Mesenchymal stem cell (in vitro differentiated cells and primary cell): ENCODE measurements around the gene ERGIC1.

ENCODE experiments used
- DNase-seq: peaks from one replicate; pipeline ENCODE4 v3.0.0-alpha.2; 2013
- H2AFZ ChIP-seq: one replicate; pipeline ENCODE4 v1.6.1; 2013; ENCODE audit warnings: low read depth, mild to moderate bottlenecking, control low read depth, inconsistent platforms, low read length, moderate library complexity
- H2AK5ac ChIP-seq: 2 replicates; pipeline ENCODE4 v1.6.1; 2013; ENCODE audit warnings: low read length, moderate library complexity, mild to moderate bottlenecking, inconsistent platforms; ENCODE audit not compliant: severe bottlenecking
- H2BK120ac ChIP-seq: one replicate; pipeline ENCODE4 v1.6.1; 2013; ENCODE audit warnings: low read depth, mild to moderate bottlenecking, inconsistent platforms, low read length, moderate library complexity
- H2BK12ac ChIP-seq, 2 experiments: one replicate each; pipeline ENCODE4 v1.6.1; 2013; ENCODE audit warnings: inconsistent platforms in 2 of 2, low read length in 2 of 2, mild to moderate bottlenecking in 2 of 2, moderate library complexity in 2 of 2, control low read depth in 1 of 2
- H2BK15ac ChIP-seq: one replicate; pipeline ENCODE4 v1.6.1; 2013; ENCODE audit warnings: mild to moderate bottlenecking, low read depth, inconsistent platforms; ENCODE audit not compliant: poor library complexity, severe bottlenecking
- H2BK5ac ChIP-seq: 2 replicates; pipeline ENCODE4 v1.6.1; 2013; ENCODE audit warnings: low read depth, mild to moderate bottlenecking, low read length, control low read depth, inconsistent platforms; ENCODE audit not compliant: poor library complexity, severe bottlenecking
- H3K14ac ChIP-seq, 2 experiments: one replicate each; pipeline ENCODE4 v1.6.1; 2013; ENCODE audit warnings: inconsistent platforms in 2 of 2, low read length in 2 of 2, control low read depth in 1 of 2, mild to moderate bottlenecking in 1 of 2, moderate library complexity in 1 of 2
- H3K18ac ChIP-seq, 2 experiments: one replicate each; pipeline ENCODE4 v1.6.1; 2013; ENCODE audit warnings: inconsistent platforms in 2 of 2, low read length in 2 of 2, control low read depth in 1 of 2, low read depth in 1 of 2, mild to moderate bottlenecking in 1 of 2
- H3K23ac ChIP-seq, 2 experiments: one replicate each; pipeline ENCODE4 v1.6.1; 2013; ENCODE audit warnings: inconsistent platforms in 2 of 2, low read length in 2 of 2, mild to moderate bottlenecking in 2 of 2, moderate library complexity in 2 of 2, control low read depth in 1 of 2
- H3K27ac ChIP-seq: 2 replicates; pipeline ENCODE4 v1.5.1; 2013; ENCODE audit warnings: mild to moderate bottlenecking, moderate library complexity, low read length, control low read depth, inconsistent platforms; ENCODE audit not compliant: poor library complexity, severe bottlenecking
- H3K27me3 ChIP-seq, 2 experiments: 2 replicates each; pipeline versions ENCODE4 v1.6.1 to v1.7.0; 2013; ENCODE audit warnings: low read length in 2 of 2, mild to moderate bottlenecking in 2 of 2, moderate library complexity in 2 of 2, control low read depth in 1 of 2, inconsistent platforms in 1 of 2; ENCODE audit not compliant: control insufficient read depth in 1 of 2, insufficient read depth in 1 of 2
- H3K36me3 ChIP-seq, 2 experiments: 2 replicates each; pipeline versions ENCODE4 v1.6.1 to v1.7.0; 2013; ENCODE audit warnings: low read length in 2 of 2, control low read depth in 1 of 2, inconsistent platforms in 1 of 2, low read depth in 1 of 2, mild to moderate bottlenecking in 1 of 2; ENCODE audit not compliant: insufficient read depth in 2 of 2, control insufficient read depth in 1 of 2
- H3K4ac ChIP-seq, 2 experiments: one replicate each; pipeline ENCODE4 v1.6.1; 2013; ENCODE audit warnings: inconsistent platforms in 2 of 2, low read length in 2 of 2, mild to moderate bottlenecking in 2 of 2, moderate library complexity in 2 of 2, control low read depth in 1 of 2, low read depth in 1 of 2
- H3K4me1 ChIP-seq: 2 replicates; pipeline ENCODE4 v1.6.1; 2013; ENCODE audit warnings: low read depth, low read length, control low read depth; ENCODE audit not compliant: control insufficient read depth, insufficient read depth
- H3K4me2 ChIP-seq: 2 replicates; pipeline ENCODE4 v1.6.1; 2013; ENCODE audit warnings: low read length, mild to moderate bottlenecking, inconsistent platforms; ENCODE audit not compliant: poor library complexity, severe bottlenecking
- H3K4me3 ChIP-seq, 2 experiments: 2 replicates each; pipeline versions ENCODE4 v1.5.1 to v1.7.0; 2013; ENCODE audit warnings: low read length in 2 of 2, mild to moderate bottlenecking in 2 of 2, control low read depth in 1 of 2, low read depth in 1 of 2; ENCODE audit not compliant: insufficient read depth in 1 of 2
- H3K79me1 ChIP-seq: replicated peaks from 2 replicates; pipeline ENCODE4 v1.6.1; 2013; ENCODE audit warnings: mild to moderate bottlenecking, control low read depth, low read length, inconsistent platforms; ENCODE audit not compliant: poor library complexity, severe bottlenecking
- H3K9ac ChIP-seq: 2 replicates; pipeline ENCODE4 v1.7.0; 2013; ENCODE audit warnings: mild to moderate bottlenecking, low read length, moderate library complexity
- H3K9me3 ChIP-seq: 2 replicates; pipeline ENCODE4 v1.7.0; 2013; ENCODE audit warnings: mild to moderate bottlenecking, low read length; ENCODE audit not compliant: control insufficient read depth
- H4K8ac ChIP-seq: one replicate; pipeline ENCODE4 v1.6.1; 2013; ENCODE audit warnings: inconsistent platforms, mild to moderate bottlenecking, low read length, moderate library complexity
- H4K91ac ChIP-seq: one replicate; pipeline ENCODE4 v1.6.1; 2013; ENCODE audit warnings: mild to moderate bottlenecking, low read length, inconsistent platforms
- WGBS: methylation state at CpG from one replicate; pipeline ENCODE4 v1.1.7; 2013; ENCODE audit warnings: mixed read lengths; 5-methylcytosine and 5-hydroxymethylcytosine counted together

The ERGIC1 gene

GRCh38 chr5:172950176-172950965 lies 116.3 kb downstream of the ERGIC1 start:
- peaks cover 44 to 58% of the 10 kb centered on the region in 2 experiments for H3K36me3 ChIP-seq
- no peak overlapping the region for H3K14ac ChIP-seq
- no peak overlapping the region for H3K4ac ChIP-seq
- no peak overlapping the region for H2BK5ac ChIP-seq
- no peaks in the 10 kb centered on the region for H3K9me3 ChIP-seq
- no peak overlapping the region for H4K91ac ChIP-seq
- WGBS = 96% methylated on average over 10 of the region's 12 CpGs
- no peak overlapping the region for H2BK15ac ChIP-seq
- no peak overlapping the region for H2AK5ac ChIP-seq
- peaks cover 7% of the 10 kb centered on the region for H3K4me1 ChIP-seq
- H3K4me3 ChIP-seq = no peak overlapping the region
- H4K8ac ChIP-seq = no peak overlapping the region
- no peak for DNase-seq
- no peak overlapping the region for H3K4me2 ChIP-seq
- peaks cover 1% of the 10 kb centered on the region for H3K79me1 ChIP-seq
- H3K9ac ChIP-seq = no peak overlapping the region
- H3K18ac ChIP-seq = no peak overlapping the region
- H3K27me3 ChIP-seq = no peaks in the 10 kb centered on the region
- H3K27ac ChIP-seq = no peak overlapping the region
- no peak overlapping the region for H3K23ac ChIP-seq
- H2BK120ac ChIP-seq = no peak overlapping the region
- H2BK12ac ChIP-seq = no peak overlapping the region
- no peak overlapping the region for H2AFZ ChIP-seq

- Histone ChIP-seq H3K79me1 (no peaks in the 10 kb centered on the region), H4K91ac (peak overlapping the region; percentile 22), H2BK15ac (no peak overlapping the region), H3K4me3 (no peak overlapping the region), H3K9ac (no peak overlapping the region), H2BK5ac (no peak overlapping the region), H3K36me3 (peaks cover 36 to 49% of the 10 kb centered on the region in 2 experiments), H3K18ac (peak overlapping the region in 1 of 2 experiments; percentile 49), H3K27me3 (no peaks in the 10 kb centered on the region), H3K4me2 (no peak overlapping the region), H2BK12ac (peak overlapping the region in 1 of 2 experiments; percentile 45), H3K23ac (peak overlapping the region in 1 of 2 experiments; percentile 5), H3K4me1 (peaks cover 8% of the 10 kb centered on the region), H2AFZ (no peak overlapping the region), H3K14ac (no peak overlapping the region), H3K9me3 (no peaks in the 10 kb centered on the region), H2AK5ac (peak overlapping the region; percentile 94), H2BK120ac (no peak overlapping the region), H3K4ac (no peak overlapping the region), H3K27ac (no peak overlapping the region), H4K8ac (no peak overlapping the region)
- 98% methylated on average over 11 of the region's 11 CpGs for whole genome bisulfite sequencing
- DNase-seq = no peak
These were observed 117.5 kb downstream of the ERGIC1 start for GRCh38 chr5:172951371-172952033.

- Histone ChIP-seq H3K9me3 (no peaks in the 10 kb centered on the region), H3K36me3 (peaks cover 31 to 45% of the 10 kb centered on the region in 2 experiments), H4K8ac (no peak overlapping the region), H2AFZ (no peak overlapping the region), H3K4ac (no peak overlapping the region), H3K79me1 (no peaks in the 10 kb centered on the region), H2BK120ac (no peak overlapping the region), H4K91ac (no peak overlapping the region), H3K27ac (no peak overlapping the region), H2BK5ac (no peak overlapping the region), H3K18ac (no peak overlapping the region), H2BK15ac (no peak overlapping the region), H3K4me1 (peaks cover 8% of the 10 kb centered on the region), H3K9ac (no peak overlapping the region), H3K4me3 (no peak overlapping the region), H2AK5ac (no peak overlapping the region), H3K23ac (no peak overlapping the region), H3K4me2 (no peak overlapping the region), H3K27me3 (no peaks in the 10 kb centered on the region), H2BK12ac (no peak overlapping the region), H3K14ac (no peak overlapping the region)
- no peak for DNase-seq
- 66% methylated on average over 4 of the region's 4 CpGs for WGBS
These were observed 118.0 kb downstream of the ERGIC1 start for GRCh38 chr5:172952034-172952511.
